NCI-H748 (cell line): ENCODE measurements around the gene MYBPC2.
A peak's percentile ranks its signal among the peaks of the same experiment; 100 is the strongest.

ENCODE experiments used
- DNase-seq: peaks from one replicate; lab custom pipeline; 2025; ENCODE audit not compliant: unreplicated experiment; lab: John Stamatoyannopoulos, UW

Gene MYBPC2

DNA sequence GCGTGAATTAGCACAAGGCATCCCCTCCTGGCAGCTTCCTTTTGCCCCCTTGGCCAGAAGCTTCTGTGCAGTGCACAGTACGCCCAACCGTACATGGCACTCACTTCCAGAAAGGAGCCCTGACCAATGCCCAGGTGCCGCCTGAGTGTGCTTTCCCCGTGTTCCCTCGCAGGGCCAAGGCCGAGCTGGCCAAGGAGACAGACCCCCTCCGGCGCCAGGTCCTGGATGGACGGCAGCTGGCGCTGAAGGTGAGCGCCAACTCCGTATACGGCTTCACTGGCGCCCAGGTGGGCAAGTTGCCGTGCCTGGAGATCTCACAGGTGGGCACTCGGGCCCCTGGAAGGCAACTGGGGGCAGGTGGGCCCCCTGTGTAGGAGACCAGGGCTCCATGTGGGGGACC is 23.3 kb upstream of the MYBPC2 start:
- no peak for DNase-seq

- no peak for DNase-seq
Measured at GRCh38 chr19:50410109-50410508, 22.6 kb upstream of the MYBPC2 start.

- DNase-seq: no peak
Measured at GRCh38 chr19:50412419-50412818, 20.3 kb upstream of the MYBPC2 start.

GRCh38 chr19:50413096-50413495 is 19.6 kb upstream of the MYBPC2 start:
- no peak for DNase-seq

DNA sequence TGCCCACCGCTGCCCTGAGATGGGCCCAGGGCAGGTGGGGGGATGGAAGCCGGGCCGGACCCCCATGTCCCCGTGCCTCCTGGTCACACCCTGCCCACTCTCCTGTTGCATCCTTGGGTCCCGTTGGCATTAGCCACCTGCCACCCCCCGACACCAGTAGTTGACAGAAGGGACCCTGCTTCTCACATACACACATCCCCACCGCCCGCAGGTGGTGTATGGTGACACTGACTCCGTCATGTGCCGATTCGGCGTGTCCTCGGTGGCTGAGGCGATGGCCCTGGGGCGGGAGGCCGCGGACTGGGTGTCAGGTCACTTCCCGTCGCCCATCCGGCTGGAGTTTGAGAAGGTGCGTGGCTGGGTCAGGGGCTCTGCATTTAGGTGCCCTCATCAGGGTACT is 19.2 kb upstream of the MYBPC2 start:
- no peak for DNase-seq

DNA sequence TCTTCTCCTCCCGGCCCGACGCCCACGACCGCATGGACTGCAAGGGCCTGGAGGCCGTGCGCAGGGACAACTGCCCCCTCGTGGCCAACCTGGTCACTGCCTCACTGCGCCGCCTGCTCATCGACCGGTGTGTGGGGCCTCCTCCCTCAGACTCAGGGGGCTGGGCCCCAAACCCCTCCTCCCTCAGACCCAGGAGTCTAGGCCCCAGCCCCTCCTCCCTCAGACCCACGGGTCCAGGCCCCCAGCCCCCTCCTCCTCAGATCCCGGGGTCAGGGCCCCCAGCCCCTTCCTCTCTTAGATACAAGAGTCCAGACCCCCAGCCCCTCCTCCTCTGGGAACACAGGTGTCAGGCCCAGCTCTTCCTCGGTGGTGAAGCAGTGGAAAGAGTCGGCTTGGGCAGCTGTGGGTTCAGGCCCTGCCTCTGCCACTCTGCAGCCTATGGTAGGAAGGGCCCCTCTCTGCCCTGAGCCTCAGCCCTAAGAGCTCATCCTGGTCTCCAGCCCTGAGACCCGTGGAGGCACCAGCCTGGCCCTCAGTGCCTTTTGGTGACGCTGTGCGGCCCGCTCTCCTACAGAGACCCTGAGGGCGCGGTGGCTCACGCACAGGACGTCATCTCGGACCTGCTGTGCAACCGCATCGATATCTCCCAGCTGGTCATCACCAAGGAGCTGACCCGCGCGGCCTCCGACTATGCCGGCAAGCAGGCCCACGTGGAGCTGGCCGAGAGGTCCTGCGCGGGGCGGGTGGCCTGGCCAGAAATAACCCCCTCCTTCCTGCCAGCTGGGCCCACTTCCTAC is 17.6 kb upstream of the MYBPC2 start:
- peak; percentile 54 for DNase-seq

DNA sequence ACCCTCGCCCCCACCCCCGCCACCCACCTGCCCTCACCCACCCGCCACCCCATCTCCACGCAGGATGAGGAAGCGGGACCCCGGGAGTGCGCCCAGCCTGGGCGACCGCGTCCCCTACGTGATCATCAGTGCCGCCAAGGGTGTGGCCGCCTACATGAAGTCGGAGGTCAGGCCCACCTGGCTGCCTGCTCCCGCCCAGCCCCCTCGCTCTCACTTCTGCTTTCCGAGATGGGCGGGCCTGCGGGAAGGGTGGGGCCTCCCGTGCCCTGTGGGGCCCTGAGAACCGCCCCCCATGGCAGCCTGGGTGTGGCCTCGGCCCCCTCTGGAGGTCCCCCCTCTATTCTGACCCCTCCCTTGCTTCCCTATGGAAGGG is 17.0 kb upstream of the MYBPC2 start:
- DNase-seq: no peak

GRCh38 chr19:50416034-50416977 is 16.4 kb upstream of the MYBPC2 start:
- no peak for DNase-seq

DNA sequence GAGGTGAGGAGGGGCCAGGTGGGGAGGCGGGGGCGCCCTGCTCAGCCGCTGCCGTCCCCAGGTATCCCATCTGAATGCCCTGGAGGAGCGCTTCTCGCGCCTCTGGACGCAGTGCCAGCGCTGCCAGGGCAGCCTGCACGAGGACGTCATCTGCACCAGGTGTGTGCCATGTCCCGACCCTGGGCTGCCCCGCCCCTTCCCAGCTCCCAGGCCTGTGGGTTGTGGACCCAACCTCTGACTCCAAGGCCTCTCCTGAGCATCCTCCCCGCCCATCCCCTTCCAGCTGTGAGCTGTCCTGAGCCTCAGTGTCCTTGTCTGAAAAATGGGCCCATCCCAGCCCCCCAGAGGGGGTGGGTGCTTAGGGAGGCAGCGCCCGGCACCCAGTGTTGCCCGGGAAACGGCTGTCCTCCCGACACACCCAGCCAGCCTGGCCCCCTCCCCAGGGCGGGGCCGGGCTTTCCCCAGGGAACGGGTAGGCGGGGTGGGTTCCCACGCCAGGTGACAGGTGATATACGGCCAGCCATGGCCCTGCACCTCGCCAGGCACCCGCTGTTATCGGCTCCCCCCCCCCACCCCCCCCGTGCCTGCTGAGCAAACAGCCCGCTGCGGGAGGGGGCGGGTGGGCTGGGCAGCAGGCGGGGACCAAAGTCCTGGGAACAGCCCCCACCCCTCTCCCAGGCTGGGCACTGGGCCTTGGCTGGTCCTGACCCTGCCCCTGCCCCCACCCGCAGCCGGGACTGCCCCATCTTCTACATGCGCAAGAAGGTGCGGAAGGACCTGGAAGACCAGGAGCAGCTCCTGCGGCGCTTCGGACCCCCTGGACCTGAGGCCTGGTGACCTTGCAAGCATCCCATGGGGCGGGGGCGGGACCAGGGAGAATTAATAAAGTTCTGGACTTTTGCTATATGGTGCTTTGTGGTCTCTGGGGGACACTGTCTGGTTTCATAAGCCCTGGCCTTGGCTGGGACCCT is 15.3 kb upstream of the MYBPC2 start:
- DNase-seq: peak; percentile 64

GRCh38 chr19:50418176-50419021 is 14.3 kb upstream of the MYBPC2 start, which contains the start of gene SPIB:
Gene SPIB, plus strand, starts transcription at chr19:50418938. Its CDS starts 25 bp downstream, at chr19:50418963.
- no peak for DNase-seq

DNA sequence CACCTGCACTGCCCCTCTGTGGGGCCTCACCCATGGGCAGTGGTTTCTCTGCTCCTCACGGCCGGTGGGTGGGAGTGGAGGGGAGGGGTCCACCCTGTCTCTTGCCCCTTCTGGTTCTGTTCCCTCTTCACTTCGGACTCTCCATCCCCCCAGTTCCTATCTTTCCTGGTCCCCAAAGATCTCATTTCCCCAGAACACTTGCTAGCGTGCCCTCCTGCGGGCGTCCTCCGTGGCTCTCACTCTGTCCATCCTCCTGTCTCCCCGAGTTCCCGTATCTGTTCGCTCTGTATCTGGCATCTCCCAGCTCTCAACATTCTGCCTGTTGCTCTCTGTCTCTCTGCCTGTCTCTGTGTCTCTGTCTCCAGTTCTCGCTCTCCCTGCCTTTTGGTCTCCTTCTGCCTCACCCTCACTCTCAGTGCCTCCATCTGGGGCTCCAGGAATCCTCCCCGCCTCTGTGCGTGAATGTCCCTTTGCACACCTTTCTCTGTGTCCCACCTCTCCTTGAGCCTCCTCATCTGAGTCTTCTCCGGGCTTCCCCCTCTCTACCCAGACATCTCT is 13.6 kb upstream of the MYBPC2 start:
- DNase-seq: no peak

DNA sequence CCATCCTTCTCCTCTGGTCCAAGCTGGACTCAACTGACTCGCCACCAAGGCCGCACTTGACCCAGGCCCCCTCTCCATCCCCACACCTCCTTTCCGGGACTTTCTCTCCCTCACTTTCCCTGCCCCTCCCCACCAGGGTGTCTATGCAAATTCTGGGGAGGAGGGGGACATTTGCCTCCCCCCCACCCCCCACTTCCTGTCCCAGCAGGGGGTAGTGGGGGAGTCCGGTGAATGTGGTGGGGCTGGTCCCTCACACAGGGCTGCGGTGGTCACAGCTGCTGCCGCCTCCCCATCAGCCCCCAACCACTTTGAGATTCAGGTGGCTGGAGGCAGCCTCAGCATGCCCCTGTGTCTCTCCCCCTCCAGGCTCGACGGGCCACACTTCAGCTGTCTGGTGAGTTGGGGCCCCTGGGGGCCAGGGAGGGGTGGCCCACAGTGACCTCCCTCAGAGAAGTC is 13.1 kb upstream of the MYBPC2 start:
- DNase-seq: no peak

GRCh38 chr19:50420127-50420526 is 12.6 kb upstream of the MYBPC2 start:
- DNase-seq: no peak

GRCh38 chr19:50420808-50421207 is 11.9 kb upstream of the MYBPC2 start:
- DNase-seq: no peak

DNA sequence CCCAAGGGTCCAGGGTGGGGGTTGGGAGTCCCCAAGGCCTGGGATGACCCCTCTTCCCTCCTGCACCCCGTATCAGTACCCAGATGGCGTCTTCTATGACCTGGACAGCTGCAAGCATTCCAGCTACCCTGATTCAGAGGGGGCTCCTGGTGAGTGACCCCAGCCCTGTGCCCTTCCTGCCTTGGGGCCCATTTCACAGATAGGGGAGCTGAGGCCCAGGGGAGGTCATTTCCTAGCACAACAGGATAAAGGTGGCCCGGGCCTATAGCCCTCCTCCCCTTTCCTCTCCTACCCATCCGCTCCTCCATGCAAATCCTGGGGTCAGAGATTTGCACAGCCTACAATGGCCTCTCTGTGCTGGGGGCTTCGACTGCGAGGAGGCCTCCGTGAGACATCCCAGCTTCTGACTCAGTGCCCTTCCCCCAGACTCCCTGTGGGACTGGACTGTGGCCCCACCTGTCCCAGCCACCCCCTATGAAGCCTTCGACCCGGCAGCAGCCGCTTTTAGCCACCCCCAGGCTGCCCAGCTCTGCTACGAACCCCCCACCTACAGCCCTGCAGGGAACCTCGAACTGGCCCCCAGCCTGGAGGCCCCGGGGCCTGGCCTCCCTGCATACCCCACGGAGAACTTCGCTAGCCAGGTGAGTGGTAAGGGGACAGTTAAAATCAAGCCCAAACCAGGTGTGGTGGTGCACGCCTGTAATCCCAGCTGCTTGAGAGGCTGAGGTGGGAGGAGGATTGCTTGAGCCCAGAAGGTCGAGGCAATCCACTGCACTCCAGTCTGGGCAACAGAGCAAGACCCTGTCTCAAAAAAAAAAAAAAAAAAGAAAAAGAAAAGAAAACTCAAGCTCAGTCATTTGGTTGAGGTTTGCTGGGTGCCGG is 10.1 kb upstream of the MYBPC2 start:
- no peak for DNase-seq

- no peak for DNase-seq
Measured at GRCh38 chr19:50423279-50424113, 9.2 kb upstream of the MYBPC2 start.

DNA sequence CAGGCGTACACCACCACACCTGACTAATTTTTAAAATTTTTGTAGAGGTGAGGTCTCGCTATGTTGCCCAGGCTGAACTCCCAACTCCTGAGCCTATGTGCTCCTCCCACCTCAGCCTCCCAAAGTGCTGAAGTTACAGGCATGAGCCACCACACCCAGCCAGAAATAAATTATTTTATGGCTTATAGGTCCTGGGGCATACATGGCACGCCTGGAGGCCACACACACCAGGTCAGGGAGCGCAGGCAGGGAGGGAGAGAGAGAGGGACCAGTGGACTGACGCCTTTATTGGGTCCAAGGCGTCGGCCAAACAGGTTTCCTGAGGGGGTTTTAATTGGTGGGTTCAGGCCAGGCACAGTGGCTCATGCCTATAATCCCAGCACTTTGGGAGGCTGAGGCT is 7.1 kb upstream of the MYBPC2 start:
- no peak for DNase-seq
